Progenitor cell of endocrine pancreas (in vitro differentiated cells): Measurements from ENCODE around the gene GABRR2. TPM values are rescaled to one million over a fixed set of nuclear protein-coding genes. Genes with fewer than 3 reads are reported as not detected.

Source experiments
- DNase-seq: peaks from one replicate; pipeline ENCODE4 v3.0.0; 2021; ENCODE audit warnings: low spot score; ENCODE audit not compliant: unreplicated experiment
- H3K27ac Mint-ChIP-seq: 2 replicates; pipeline ENCODE4 v1.8.0; 2021; ENCODE audit warnings: mild to moderate bottlenecking, moderate library complexity, mixed read lengths
- H3K27me3 Mint-ChIP-seq: 2 replicates; pipeline ENCODE4 v1.8.0; 2021; ENCODE audit warnings: mixed read lengths
- H3K36me3 Mint-ChIP-seq: 2 replicates; pipeline ENCODE4 v1.8.0; 2022; ENCODE audit warnings: mixed read lengths; ENCODE audit not compliant: insufficient read depth
- H3K4me1 Mint-ChIP-seq: 2 replicates; pipeline ENCODE4 v1.8.0; 2021; ENCODE audit warnings: low read depth, mixed read lengths
- H3K4me3 Mint-ChIP-seq: 2 replicates; pipeline ENCODE4 v1.8.0; 2021; ENCODE audit warnings: low read depth, mild to moderate bottlenecking, moderate library complexity, mixed read lengths
- H3K9me3 Mint-ChIP-seq: 2 replicates; pipeline ENCODE4 v1.8.0; 2021; ENCODE audit warnings: low read depth, mixed read lengths
- total RNA-seq: library from RNA; stranded (reverse); gene quantifications from 2 replicates; pipeline ENCODE4 v1.2.1, GENCODE V29; 2021
- TF ChIP-seq, protein P1 (sequence below): fragments of 200-600 bp; sonication (generic); IDR thresholded peaks from one replicate; pipeline ENCODE4 v1.5.0; 2021; ENCODE audit warnings: antibody characterized with exemption, mild to moderate bottlenecking; ENCODE audit not compliant: unreplicated experiment

The GABRR2 gene
- total RNA-seq, 1 donor from 2014 or later, result 0.53 TPM

DNA sequence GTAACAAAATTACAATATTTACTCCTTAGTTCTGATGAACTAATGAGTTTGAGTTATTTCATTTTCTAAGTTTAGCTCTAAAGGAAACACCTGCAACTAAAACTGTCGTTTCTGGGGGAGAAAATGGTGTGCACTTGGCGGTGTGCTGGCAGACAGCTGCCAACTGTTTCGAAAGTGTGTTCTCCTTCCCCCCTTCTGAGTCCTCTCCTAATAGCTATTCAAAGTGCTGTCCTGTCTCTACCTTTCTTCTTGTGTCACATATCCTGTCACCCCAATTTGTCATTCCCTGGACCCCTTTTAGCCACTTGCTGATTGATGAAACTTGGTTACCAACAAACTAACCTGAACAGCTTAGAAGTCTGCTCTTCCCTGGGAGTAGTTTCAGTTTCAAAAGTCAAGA lies 42.3 kb upstream of the GABRR2 start:
- no peak overlapping the region for H3K4me3 Mint-ChIP-seq
- no peaks in the 10 kb centered on the region for H3K9me3 Mint-ChIP-seq
- no peaks in the 10 kb centered on the region for H3K36me3 Mint-ChIP-seq
- peaks cover 4% of the 10 kb centered on the region for H3K4me1 Mint-ChIP-seq
- no peak for DNase-seq
- no peaks in the 10 kb centered on the region for H3K27me3 Mint-ChIP-seq
- TF ChIP-seq, protein P1, sequence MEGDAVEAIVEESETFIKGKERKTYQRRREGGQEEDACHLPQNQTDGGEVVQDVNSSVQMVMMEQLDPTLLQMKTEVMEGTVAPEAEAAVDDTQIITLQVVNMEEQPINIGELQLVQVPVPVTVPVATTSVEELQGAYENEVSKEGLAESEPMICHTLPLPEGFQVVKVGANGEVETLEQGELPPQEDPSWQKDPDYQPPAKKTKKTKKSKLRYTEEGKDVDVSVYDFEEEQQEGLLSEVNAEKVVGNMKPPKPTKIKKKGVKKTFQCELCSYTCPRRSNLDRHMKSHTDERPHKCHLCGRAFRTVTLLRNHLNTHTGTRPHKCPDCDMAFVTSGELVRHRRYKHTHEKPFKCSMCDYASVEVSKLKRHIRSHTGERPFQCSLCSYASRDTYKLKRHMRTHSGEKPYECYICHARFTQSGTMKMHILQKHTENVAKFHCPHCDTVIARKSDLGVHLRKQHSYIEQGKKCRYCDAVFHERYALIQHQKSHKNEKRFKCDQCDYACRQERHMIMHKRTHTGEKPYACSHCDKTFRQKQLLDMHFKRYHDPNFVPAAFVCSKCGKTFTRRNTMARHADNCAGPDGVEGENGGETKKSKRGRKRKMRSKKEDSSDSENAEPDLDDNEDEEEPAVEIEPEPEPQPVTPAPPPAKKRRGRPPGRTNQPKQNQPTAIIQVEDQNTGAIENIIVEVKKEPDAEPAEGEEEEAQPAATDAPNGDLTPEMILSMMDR, result no peak
- no peak overlapping the region for H3K27ac Mint-ChIP-seq

DNA sequence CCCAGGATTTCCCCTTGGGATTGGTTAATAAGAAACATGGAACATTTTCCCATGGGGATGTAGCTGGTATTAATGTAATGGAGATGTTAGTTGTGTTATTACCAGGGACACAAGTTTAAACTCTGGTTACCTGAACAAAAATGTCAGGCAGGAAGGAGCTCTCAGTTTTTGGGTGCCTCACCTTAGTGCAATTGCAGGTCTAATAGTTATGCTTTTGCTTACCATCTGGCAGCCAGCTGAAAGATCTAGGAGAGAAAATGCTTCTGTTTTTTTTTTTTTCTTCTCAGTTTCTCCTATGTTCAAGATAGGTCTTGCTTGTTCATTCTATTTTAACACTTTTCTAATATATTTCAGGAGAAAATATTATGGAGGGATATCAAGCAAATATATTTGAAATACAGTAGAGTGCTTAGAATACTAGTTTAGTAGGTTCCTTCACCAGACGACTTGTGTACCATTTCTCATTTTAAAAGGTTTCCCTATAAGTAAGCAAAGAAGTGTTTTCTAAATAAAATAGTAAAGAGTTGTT lies 41.6 kb upstream of the GABRR2 start:
- Mint-ChIP-seq H3K27me3 (no peaks in the 10 kb centered on the region), H3K36me3 (no peaks in the 10 kb centered on the region), H3K4me1 (peaks cover 4% of the 10 kb centered on the region), H3K4me3 (no peak overlapping the region), H3K27ac (no peak overlapping the region), H3K9me3 (no peaks in the 10 kb centered on the region)
- TF ChIP-seq, protein P1, result no peak
- DNase-seq, result no peak

DNA sequence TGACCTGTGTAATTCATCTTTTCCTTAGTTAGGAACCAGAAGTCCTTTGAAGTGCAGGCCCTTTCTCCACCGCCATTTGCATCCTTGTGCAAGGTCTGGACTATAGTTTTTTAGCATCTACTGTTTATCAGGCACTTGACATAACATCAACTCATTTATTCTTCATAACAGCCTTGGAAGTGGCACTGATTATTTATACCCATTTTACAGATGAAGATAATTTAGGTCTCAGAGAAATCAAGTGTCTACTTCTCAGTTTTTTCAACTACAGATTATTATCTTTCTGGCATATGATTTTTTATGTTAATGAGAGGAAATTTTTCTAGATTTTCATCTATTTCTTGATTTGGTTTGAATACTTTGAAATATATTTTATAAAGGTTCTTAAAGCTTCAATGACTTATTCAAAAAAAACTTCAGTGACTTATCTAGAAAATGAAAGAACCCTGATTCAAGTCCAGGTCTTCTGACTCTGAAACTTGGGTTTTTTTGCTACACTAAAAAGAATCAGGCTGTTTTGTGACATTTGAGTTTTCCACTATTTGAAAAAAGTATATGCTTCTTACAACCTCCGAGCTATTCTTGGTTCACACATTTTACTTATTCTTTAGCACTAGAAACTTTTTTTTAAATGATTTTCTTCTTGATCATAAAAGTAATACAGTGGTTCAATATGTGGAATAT lies 40.6 kb upstream of the GABRR2 start:
- Mint-ChIP-seq H3K4me1 (peaks cover 12% of the 10 kb centered on the region), H3K4me3 (no peak overlapping the region), H3K36me3 (no peaks in the 10 kb centered on the region), H3K27ac (no peak overlapping the region), H3K9me3 (no peaks in the 10 kb centered on the region), H3K27me3 (no peaks in the 10 kb centered on the region)
- no peak for DNase-seq
- TF ChIP-seq, protein P1, result no peak

DNA sequence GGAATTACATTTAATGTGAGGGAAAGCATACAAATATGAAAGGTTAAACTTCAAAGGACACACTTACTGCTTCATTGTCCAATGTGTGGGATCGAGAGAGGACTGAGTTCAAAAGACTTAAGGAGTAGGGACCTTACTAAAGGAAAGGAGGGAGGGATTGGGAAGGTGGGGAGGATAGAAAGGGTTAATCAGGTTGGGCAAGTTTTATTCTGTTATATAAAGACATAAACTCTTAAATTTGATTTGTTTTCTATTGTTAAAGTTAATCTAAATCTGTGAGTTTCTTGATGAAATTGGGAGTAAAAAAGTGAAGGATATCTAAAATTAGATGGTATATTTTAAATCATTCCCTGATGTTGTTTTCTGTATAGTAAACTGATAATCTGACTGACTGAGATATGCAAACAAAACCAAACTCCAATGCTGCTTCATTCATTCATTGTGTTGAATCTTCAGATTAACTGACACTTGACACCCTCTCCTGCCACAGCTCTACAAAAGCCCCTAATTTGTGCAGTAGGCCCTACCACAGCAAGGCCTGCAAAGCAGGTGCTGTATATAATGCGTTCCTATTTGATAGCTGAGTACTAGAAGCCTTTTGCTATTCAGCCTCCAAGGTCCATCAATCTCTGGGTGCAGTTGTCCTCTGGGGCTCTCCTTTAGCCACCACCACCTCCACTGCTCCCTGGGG lies 38.7 kb upstream of the GABRR2 start:
- Mint-ChIP-seq H3K27ac (peak overlapping the region; percentile 95), H3K4me3 (peak overlapping the region; percentile 60), H3K4me1 (peaks cover 27% of the 10 kb centered on the region), H3K27me3 (no peaks in the 10 kb centered on the region), H3K9me3 (no peaks in the 10 kb centered on the region), H3K36me3 (peaks cover 2% of the 10 kb centered on the region)
- TF ChIP-seq, protein P1, result no peak
- DNase-seq, result no peak

DNA sequence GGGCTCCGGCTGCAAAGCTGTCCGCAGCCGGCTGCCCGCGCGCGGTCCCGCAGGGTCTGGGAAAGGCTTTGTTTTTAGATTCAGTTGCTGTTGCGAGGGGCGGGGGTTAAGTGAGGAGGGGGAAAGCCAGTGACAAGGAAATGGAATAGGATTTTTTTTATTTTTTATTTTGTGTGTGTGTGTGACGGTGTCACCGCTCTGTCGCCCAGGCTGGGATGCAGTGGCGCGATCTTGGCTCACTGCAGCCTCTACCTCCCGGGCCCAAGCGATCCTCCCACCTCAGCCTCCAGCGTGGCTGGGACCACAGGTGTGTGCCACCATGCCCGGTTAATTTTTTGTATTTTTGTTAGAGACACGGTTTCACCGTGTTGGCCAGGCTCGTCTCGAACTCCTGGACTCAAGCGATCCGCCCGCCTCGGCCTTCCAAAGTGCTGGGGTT lies 38.0 kb upstream of the GABRR2 start:
- DNase-seq, result no peak
- Mint-ChIP-seq H3K27ac (peak overlapping the region; percentile 95), H3K9me3 (no peaks in the 10 kb centered on the region), H3K36me3 (peaks cover 2% of the 10 kb centered on the region), H3K27me3 (no peaks in the 10 kb centered on the region), H3K4me3 (peak overlapping the region; percentile 60), H3K4me1 (peaks cover 32% of the 10 kb centered on the region)
- TF ChIP-seq, protein P1, result no peak
